Liver (tissue), 3 donors: Measurements from ENCODE around the gene MGA.

Source experiments
- FOXA1 ChIP-seq: IDR thresholded peaks from 2 replicates; pipeline ENCODE4 v1.6.1; 2016; ENCODE audit warnings: antibody characterized with exemption
- JUND ChIP-seq, 2 donors: IDR thresholded peaks; 2 replicates each; pipeline ENCODE4 v1.6.1; 2016; ENCODE audit warnings: antibody characterized with exemption in 2 of 2
- NR2F2 ChIP-seq: IDR thresholded peaks from 2 replicates; pipeline ENCODE4 v1.6.1; 2016; ENCODE audit warnings: antibody characterized with exemption
- REST ChIP-seq: IDR thresholded peaks from 2 replicates; pipeline ENCODE4 v1.6.1; 2016; ENCODE audit warnings: antibody characterized with exemption, mild to moderate bottlenecking
- TAF1 ChIP-seq: conservative IDR thresholded peaks from 2 replicates; pipeline ENCODE4 v1.6.1; 2016; ENCODE audit warnings: antibody characterized with exemption, mild to moderate bottlenecking
- ZBTB33 ChIP-seq: IDR thresholded peaks from 2 replicates; pipeline ENCODE4 v1.6.1; 2016; ENCODE audit warnings: antibody characterized with exemption
- TF ChIP-seq, protein P1 (sequence below): fragments of 150-350 bp; IDR thresholded peaks from 2 replicates; pipeline ENCODE4 v1.5.1; 2017; ENCODE audit warnings: improper control_type of control experiment, low read depth, low read length; ENCODE audit not compliant: missing input control
- donor health status: healthy.
- donor health status: healthy.

DNA sequence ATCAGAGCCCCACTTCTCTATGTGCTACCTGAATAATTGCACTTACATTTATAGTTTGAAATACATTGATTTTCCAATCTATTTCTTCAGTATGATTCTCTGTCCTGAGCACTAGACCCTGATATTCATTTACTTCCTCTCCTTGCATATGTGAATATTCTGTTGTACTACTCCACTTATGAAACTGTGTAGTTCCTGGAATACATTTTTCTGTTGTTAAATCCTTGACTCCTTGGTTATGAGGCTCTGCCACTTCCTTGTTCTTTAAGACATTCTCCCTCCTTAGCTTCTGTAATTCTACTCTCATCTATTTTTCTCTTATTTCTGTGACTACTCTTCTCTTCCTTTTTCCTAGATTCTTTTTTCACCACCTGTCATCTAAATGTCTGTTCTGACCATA, 12.9 kb upstream of the MGA start:
- TF ChIP-seq, protein P1, sequence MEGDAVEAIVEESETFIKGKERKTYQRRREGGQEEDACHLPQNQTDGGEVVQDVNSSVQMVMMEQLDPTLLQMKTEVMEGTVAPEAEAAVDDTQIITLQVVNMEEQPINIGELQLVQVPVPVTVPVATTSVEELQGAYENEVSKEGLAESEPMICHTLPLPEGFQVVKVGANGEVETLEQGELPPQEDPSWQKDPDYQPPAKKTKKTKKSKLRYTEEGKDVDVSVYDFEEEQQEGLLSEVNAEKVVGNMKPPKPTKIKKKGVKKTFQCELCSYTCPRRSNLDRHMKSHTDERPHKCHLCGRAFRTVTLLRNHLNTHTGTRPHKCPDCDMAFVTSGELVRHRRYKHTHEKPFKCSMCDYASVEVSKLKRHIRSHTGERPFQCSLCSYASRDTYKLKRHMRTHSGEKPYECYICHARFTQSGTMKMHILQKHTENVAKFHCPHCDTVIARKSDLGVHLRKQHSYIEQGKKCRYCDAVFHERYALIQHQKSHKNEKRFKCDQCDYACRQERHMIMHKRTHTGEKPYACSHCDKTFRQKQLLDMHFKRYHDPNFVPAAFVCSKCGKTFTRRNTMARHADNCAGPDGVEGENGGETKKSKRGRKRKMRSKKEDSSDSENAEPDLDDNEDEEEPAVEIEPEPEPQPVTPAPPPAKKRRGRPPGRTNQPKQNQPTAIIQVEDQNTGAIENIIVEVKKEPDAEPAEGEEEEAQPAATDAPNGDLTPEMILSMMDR = no peak
- TF ChIP-seq JUND (IDR thresholded peaks at IDR 0.05) = no peak
- no peak for TF ChIP-seq NR2F2
- no peak for TF ChIP-seq TAF1
- TF ChIP-seq ZBTB33 = no peak
- TF ChIP-seq FOXA1 = no peak
- no peak for TF ChIP-seq REST
